ENCODE results near the gene TBXAS1. TPM values are rescaled to one million over a fixed set of nuclear protein-coding genes. Genes with fewer than 3 reads are reported as not detected.

TBXAS1 gene
- total RNA-seq, 1 donor from 2014 or later: 5.0 TPM

- ATAC-seq: no peak
- no peak for DNase-seq
- intact Hi-C loops (cut with micrococcal nuclease): loop anchor here (10.0 kb wide), 3 partner anchors 362 to 512 kb away; no protein-coding TSS in a partner anchor
These were observed 177.5 kb downstream of the TBXAS1 start for GRCh38 chr7:140006600-140006999.

- ATAC-seq: no peak
- intact Hi-C loops (cut with micrococcal nuclease): loop anchor here (10.0 kb wide), 3 partner anchors 362 to 512 kb away; no protein-coding TSS in a partner anchor
- DNase-seq: no peak
These were observed 178.1 kb downstream of the TBXAS1 start for GRCh38 chr7:140007051-140007690.

GRCh38 chr7:140008755-140009610 lies 179.9 kb downstream of the TBXAS1 start:
- intact Hi-C loops (cut with micrococcal nuclease): loop anchor here (10.0 kb wide), 3 partner anchors 364 to 514 kb away; no protein-coding TSS in a partner anchor
- no peak for DNase-seq
- ATAC-seq: no peak

- ATAC-seq (no peak), DNase-seq (no peak)
- intact Hi-C loops (cut with micrococcal nuclease): loop anchor here (10.0 kb wide), 3 partner anchors 365 to 515 kb away; no protein-coding TSS in a partner anchor
These were observed 180.7 kb downstream of the TBXAS1 start for GRCh38 chr7:140009735-140010134.

GRCh38 chr7:140010194-140010895 lies 181.3 kb downstream of the TBXAS1 start:
- intact Hi-C loops (cut with micrococcal nuclease): no loop called here
- DNase-seq: no peak
- no peak for ATAC-seq

GRCh38 chr7:140013676-140014075 lies 184.6 kb downstream of the TBXAS1 start:
- DNase-seq (no peak), ATAC-seq (no peak)
- intact Hi-C loops (cut with micrococcal nuclease): no loop called here

- ATAC-seq: no peak
- no peak for DNase-seq
- intact Hi-C loops (cut with micrococcal nuclease): no loop called here
These were observed 185.1 kb downstream of the TBXAS1 start for GRCh38 chr7:140014123-140014522.

GRCh38 chr7:140015471-140015970 lies 186.5 kb downstream of the TBXAS1 start:
- ATAC-seq: no peak
- intact Hi-C loops (cut with micrococcal nuclease): no loop called here
- DNase-seq: no peak

- no peak for DNase-seq
- no peak for ATAC-seq
- intact Hi-C loops (cut with micrococcal nuclease): no loop called here
These were observed 187.5 kb downstream of the TBXAS1 start for GRCh38 chr7:140016540-140016939.

GRCh38 chr7:140017034-140017433 lies 188.0 kb downstream of the TBXAS1 start:
- intact Hi-C loops (cut with micrococcal nuclease): no loop called here
- ATAC-seq: no peak
- no peak for DNase-seq

GRCh38 chr7:140017543-140017942 lies 188.5 kb downstream of the TBXAS1 start:
- ATAC-seq (no peak), DNase-seq (no peak)
- intact Hi-C loops (cut with micrococcal nuclease): no loop called here

GRCh38 chr7:140018125-140019043 lies 189.3 kb downstream of the TBXAS1 start:
- intact Hi-C loops (cut with micrococcal nuclease): no loop called here
- no peak for ATAC-seq
- DNase-seq: no peak

GRCh38 chr7:140019172-140019571 lies 190.1 kb downstream of the TBXAS1 start:
- ATAC-seq (no peak), DNase-seq (no peak)
- intact Hi-C loops (cut with micrococcal nuclease): no loop called here

- DNase-seq (no peak), ATAC-seq (no peak)
- intact Hi-C loops (cut with micrococcal nuclease): no loop called here
These were observed 190.5 kb downstream of the TBXAS1 start for GRCh38 chr7:140019606-140020005.

- DNase-seq (no peak), ATAC-seq (no peak)
- intact Hi-C loops (cut with micrococcal nuclease): no loop called here
These were observed 192.5 kb downstream of the TBXAS1 start for GRCh38 chr7:140021603-140022002.

GRCh38 chr7:140022582-140023211 lies 193.6 kb downstream of the TBXAS1 start:
- intact Hi-C loops (cut with micrococcal nuclease): no loop called here
- DNase-seq: no peak
- ATAC-seq: no peak

- intact Hi-C loops (cut with micrococcal nuclease): no loop called here
- no peak for DNase-seq
- no peak for ATAC-seq
These were observed 194.7 kb downstream of the TBXAS1 start for GRCh38 chr7:140023728-140024127.

GRCh38 chr7:140024585-140024984 lies 195.5 kb downstream of the TBXAS1 start:
- intact Hi-C loops (cut with micrococcal nuclease): no loop called here
- no peak for ATAC-seq
- DNase-seq: no peak

Measured in left ventricle myocardium superior (tissue), 1 donor.